ENCODE results near the gene PMP22.

- TF ChIP-seq EZH2 (IDR thresholded peaks at IDR 0.05; ENCODE audit: borderline replicate concordance, insufficient read depth, low read length, poor library complexity, severe bottlenecking) (no peak), POLR2AphosphoS5 (IDR thresholded peaks at IDR 0.05) (no peak), CTCF (IDR thresholded peaks at IDR 0.05; ENCODE audit: poor library complexity, severe bottlenecking) (no peak)
Measured at GRCh38 chr17:15309793-15310192, 44.7 kb upstream of the PMP22 start.
